LNCaP clone FGC (cell line): ENCODE results near the gene DTD1.

Experiments used
- DNase-seq: peaks from one replicate; pipeline ENCODE4 v3.0.0-alpha.2; 2011; ENCODE audit warnings: low read depth
- H3K4me3 ChIP-seq: 2 replicates; pipeline ENCODE4 v1.5.1; 2011; ENCODE audit warnings: mild to moderate bottlenecking, low read depth, low read length, control low read depth
- TF ChIP-seq, protein P1 (sequence below): IDR thresholded peaks from 2 replicates; pipeline ENCODE4 v1.5.1; 2012; ENCODE audit warnings: mild to moderate bottlenecking; ENCODE audit not compliant: control insufficient read depth, insufficient read depth; ENCODE audit errors: extremely low read depth

The DTD1 gene

GRCh38 chr20:18794428-18794787, 206.6 kb downstream of the DTD1 start:
- DNase-seq: no peak
- H3K4me3 ChIP-seq: peak overlapping the region; percentile 79
- TF ChIP-seq, protein P1, sequence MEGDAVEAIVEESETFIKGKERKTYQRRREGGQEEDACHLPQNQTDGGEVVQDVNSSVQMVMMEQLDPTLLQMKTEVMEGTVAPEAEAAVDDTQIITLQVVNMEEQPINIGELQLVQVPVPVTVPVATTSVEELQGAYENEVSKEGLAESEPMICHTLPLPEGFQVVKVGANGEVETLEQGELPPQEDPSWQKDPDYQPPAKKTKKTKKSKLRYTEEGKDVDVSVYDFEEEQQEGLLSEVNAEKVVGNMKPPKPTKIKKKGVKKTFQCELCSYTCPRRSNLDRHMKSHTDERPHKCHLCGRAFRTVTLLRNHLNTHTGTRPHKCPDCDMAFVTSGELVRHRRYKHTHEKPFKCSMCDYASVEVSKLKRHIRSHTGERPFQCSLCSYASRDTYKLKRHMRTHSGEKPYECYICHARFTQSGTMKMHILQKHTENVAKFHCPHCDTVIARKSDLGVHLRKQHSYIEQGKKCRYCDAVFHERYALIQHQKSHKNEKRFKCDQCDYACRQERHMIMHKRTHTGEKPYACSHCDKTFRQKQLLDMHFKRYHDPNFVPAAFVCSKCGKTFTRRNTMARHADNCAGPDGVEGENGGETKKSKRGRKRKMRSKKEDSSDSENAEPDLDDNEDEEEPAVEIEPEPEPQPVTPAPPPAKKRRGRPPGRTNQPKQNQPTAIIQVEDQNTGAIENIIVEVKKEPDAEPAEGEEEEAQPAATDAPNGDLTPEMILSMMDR: no peak

GRCh38 chr20:18795366-18795765, 207.5 kb downstream of the DTD1 start:
- H3K4me3 ChIP-seq: no peak overlapping the region
- TF ChIP-seq, protein P1: no peak
- no peak for DNase-seq

- TF ChIP-seq, protein P1: no peak
- no peak for DNase-seq
- H3K4me3 ChIP-seq: no peak overlapping the region
Observed at GRCh38 chr20:18796282-18796833, 208.5 kb downstream of the DTD1 start.

DNA sequence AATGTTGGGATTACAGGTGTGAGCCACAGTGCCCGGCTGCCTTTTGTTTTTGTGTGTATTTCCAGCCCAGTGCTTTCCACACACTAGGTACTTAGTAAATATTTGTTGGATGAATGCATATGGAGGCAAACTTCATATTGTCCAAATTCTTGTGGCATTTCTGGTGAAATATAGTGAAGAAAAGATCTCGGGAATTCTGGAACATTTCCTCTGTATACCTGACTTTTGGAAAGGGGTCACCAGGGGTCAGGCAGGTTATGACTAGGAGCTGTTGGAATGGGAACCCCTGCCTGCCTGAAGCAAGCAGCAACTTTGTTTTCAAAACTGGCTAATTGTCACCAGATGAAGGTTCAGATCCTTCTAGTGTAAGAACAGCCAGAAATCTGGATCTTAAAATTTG, 213.7 kb downstream of the DTD1 start:
- TF ChIP-seq, protein P1: no peak
- DNase-seq: no peak
- H3K4me3 ChIP-seq: no peak overlapping the region

GRCh38 chr20:18802012-18802634, 214.3 kb downstream of the DTD1 start:
- no peak for DNase-seq
- TF ChIP-seq, protein P1: no peak
- no peak overlapping the region for H3K4me3 ChIP-seq

GRCh38 chr20:18805881-18806280, 218.0 kb downstream of the DTD1 start:
- TF ChIP-seq, protein P1: no peak
- no peak for DNase-seq
- H3K4me3 ChIP-seq: no peak overlapping the region

- TF ChIP-seq, protein P1: no peak
- no peak overlapping the region for H3K4me3 ChIP-seq
- DNase-seq: no peak
Observed at GRCh38 chr20:18808712-18809111, 220.9 kb downstream of the DTD1 start.
